K562 (cell line): ENCODE measurements around the gene AAR2. TPM values are rescaled to one million over a fixed set of nuclear protein-coding genes. Genes with fewer than 3 reads are reported as not detected.

Source experiments
- polyA plus RNA-seq, 8 experiments: library from polyadenylated mRNA; depleted of rRNA in 4 of 8; stranded (reverse) in 5 of 8; unstranded in 3 of 8; fragments of >200 nt; fragmentation: Nextera tagmentation in 2 of 8; fragmentation: Illumina TruSeq in 1 of 8; extraction: Ambion mirVana in 2 of 8; extraction: Trizol in 1 of 8; gene quantifications; 2 replicates each; pipeline versions ENCODE4 v1.2.1 to v1.2.3, GENCODE V29; 2011 to 2014; ENCODE audit warnings: inconsistent platforms in 1 of 8, missing spikeins in 1 of 8
- total RNA-seq, 7 experiments: library from RNA; depleted of rRNA in 6 of 7; stranded (reverse); fragments of >200 nt in 6 of 7; fragmentation: Illumina TruSeq in 2 of 7; extraction: Trizol in 2 of 7; gene quantifications; 2 replicates each; pipeline versions ENCODE4 v1.2.1 to v1.2.3, GENCODE V29; 2011 to 2021; ENCODE audit warnings: low replicate concordance in 1 of 7

Gene AAR2
- total and polyA plus RNA-seq, 9 of the 15 experiments (the other 6 are each of a cell fraction or from before 2014, with no cell fraction given) = 6.5 to 36.2 (median 24.7) TPM

Other genes with a start within 250 kb of the AAR2 start
- 1.3 TPM in 2 replicates for gene EPB41L1, start 81.7 kb upstream of the AAR2 start, total RNA-seq (2014; rRNA removed)
- 0.80 and 1.3 TPM in 2 replicates for gene EPB41L1, start 81.7 kb upstream of the AAR2 start, total RNA-seq (2014; rRNA removed; fragmentation: Illumina TruSeq; extraction: Trizol)
- 0.90 and 2.5 TPM in 2 replicates for gene EPB41L1, start 81.7 kb upstream of the AAR2 start, total RNA-seq (2015; rRNA removed; fragmentation: Illumina TruSeq; extraction: Trizol)
- gene EPB41L1, start 81.7 kb upstream of the AAR2 start, total RNA-seq (2021) = 2.6 and 4.3 TPM in 2 replicates
- gene EPB41L1, start 81.7 kb upstream of the AAR2 start, polyA plus RNA-seq (2011; rRNA removed) = 0.89 and 1.4 TPM in 2 replicates
- 2.9 and 3.6 TPM in 2 replicates for gene EPB41L1, start 81.7 kb upstream of the AAR2 start, polyA plus RNA-seq (2014; fragmentation: Illumina TruSeq; extraction: Trizol)
- under 1 TPM; 0.11 to 0.31 TPM for gene EPB41L1, start 81.7 kb upstream of the AAR2 start, polyA plus RNA-seq (2014; fragmentation: Nextera tagmentation; extraction: Ambion mirVana)
- 0.90 and 4.2 TPM in 2 replicates for gene EPB41L1, start 81.7 kb upstream of the AAR2 start, polyA plus RNA-seq (2014; rRNA removed)
- 4.5 and 9.9 TPM in 2 replicates for gene DLGAP4, start 69.9 kb downstream of the AAR2 start, total RNA-seq (2014; rRNA removed)
- 2.3 and 3.2 TPM in 2 replicates for gene DLGAP4, start 69.9 kb downstream of the AAR2 start, total RNA-seq (2014; rRNA removed; fragmentation: Illumina TruSeq; extraction: Trizol)
- gene DLGAP4, start 69.9 kb downstream of the AAR2 start, total RNA-seq (2015; rRNA removed; fragmentation: Illumina TruSeq; extraction: Trizol) = 4.5 and 6.8 TPM in 2 replicates
- gene DLGAP4, start 69.9 kb downstream of the AAR2 start, total RNA-seq (2021) = 26.1 and 34.1 TPM in 2 replicates
- 3.1 and 6.5 TPM in 2 replicates for gene DLGAP4, start 69.9 kb downstream of the AAR2 start, polyA plus RNA-seq (2011; rRNA removed)
- 22.3 and 30.8 TPM in 2 replicates for gene DLGAP4, start 69.9 kb downstream of the AAR2 start, polyA plus RNA-seq (2014; fragmentation: Illumina TruSeq; extraction: Trizol)
- gene DLGAP4, start 69.9 kb downstream of the AAR2 start, polyA plus RNA-seq (2014; fragmentation: Nextera tagmentation; extraction: Ambion mirVana) = under 1 TPM; 0.31 to 0.74 TPM
- 9.5 and 11.9 TPM in 2 replicates for gene DLGAP4, start 69.9 kb downstream of the AAR2 start, polyA plus RNA-seq (2014; rRNA removed)